Activated T-cell treated with anti-CD3 and anti-CD28 coated beads, Interleukin-2, amount 50 U/mL, for 1 hour (primary cell): ENCODE measurements around the gene OOSP4B.
"Not testable (repeated sequence)": the region's sequence is repeated elsewhere in the genome, so short reads cannot be mapped to it uniquely, and the experiment has no call there.

ENCODE experiments used
- DNase-seq: peaks from one replicate; pipeline ENCODE4 v3.0.0-alpha.2; 2020

The OOSP4B gene

GRCh38 chr11:60064111-60064510 is 47.1 kb downstream of the OOSP4B start:
- no peak for DNase-seq

DNA sequence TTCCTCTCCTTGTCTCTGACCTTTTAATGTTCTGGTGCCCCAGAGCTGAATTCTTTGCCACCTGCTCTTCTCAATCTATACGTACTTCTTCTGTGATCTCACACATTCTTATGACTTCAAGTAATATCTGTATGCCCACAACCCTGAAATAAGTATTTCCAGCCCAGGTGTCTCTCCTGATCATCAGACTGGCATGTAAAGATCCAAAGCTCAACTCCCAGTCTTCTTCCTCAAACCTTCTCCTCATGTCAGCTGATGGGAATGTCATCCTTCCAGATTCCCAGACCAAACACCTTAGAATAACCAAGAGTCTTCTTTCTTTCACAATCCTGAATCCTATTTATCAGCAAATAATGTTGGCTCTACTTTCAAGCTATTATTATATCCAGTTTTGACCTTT is 48.8 kb downstream of the OOSP4B start:
- no peak for DNase-seq

- DNase-seq, result no peak
Measured at GRCh38 chr11:60069450-60069849, 52.5 kb downstream of the OOSP4B start.

- DNase-seq, result not testable (repeated sequence)
Measured at GRCh38 chr11:60071644-60072043, 54.7 kb downstream of the OOSP4B start.

DNA sequence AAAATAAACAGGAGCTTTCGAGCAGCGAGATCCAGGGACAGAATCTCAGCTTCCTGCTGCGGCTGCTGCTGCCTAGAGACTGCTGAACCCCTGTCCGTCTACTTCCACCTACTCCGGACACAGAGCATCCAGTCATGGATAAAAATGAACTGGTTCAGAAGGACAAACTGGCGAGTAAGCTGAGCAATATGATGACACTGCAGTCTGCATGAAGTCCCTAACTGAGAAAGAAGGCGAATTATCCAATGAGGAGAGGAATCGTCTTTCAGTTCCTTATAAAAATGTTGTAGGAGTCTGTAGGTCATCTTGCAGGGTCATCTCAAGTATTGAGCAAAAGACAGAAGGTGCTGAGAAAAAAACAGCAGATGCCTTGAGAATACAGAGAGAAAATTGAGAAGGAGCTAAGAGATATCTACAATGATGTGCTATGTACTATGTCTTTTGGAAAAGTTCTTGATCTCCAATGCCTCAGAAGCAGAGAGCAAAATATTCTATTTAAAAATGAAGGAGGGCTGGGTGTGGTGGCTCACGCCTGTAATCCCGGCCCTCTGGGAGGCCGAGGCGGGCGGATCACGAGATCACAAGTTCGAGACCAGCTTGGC is 60.3 kb downstream of the OOSP4B start:
- no peak for DNase-seq

DNA sequence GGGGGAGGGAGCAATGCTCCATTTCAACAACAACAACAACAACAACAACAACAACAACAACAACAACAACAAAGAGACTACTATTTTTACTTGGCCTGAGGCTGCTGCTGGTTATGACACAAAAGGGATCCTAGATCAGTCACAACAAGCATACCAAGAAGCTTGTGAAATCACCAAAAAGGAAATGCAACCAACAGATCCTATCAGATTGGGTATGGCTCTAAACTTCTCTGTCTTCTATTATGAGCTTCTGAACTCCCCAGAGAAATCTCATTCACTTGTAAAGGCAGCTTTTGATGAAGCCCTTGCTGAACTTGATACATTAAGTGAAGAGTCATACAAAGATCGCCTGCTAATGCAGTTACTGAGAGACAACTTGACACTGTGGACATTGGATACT is 61.0 kb downstream of the OOSP4B start:
- no peak for DNase-seq

DNA sequence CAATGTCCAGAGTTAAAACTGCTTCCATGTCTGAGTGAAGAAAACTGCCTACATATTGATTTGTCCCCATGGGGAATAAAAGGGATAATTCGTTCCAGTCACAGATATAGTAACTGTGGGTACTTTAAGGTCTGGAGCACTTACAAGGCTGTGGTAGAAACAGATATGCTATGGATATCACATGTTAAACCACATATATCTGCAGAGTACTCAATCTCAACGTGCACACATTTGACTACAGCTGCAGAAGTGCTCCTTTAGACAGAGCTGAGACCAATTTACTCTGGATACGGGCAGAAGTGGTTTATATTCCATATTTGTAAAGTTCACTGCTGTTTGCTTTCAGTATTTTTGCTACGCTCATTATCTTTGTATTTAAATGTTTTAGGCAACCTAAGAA is 61.8 kb downstream of the OOSP4B start:
- no peak for DNase-seq

DNA sequence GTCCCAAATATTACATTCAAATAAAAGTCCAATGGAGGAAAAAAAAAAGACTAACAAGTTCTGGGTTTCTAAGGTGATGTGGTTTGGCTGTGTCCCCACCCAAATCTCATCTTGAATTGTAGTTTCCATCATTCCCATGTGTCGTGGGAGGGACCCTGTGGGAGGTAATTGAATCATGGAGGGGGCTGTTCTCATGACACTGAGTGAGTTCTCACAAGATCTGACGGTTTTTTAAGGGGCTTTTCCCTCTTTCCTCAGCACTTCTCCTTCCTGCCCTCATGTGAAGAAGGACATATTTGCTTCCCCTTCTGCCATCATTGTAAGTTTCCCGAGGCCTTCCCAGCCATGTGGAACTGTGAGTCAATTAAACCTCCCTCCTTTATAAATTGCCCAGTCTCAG is 63.6 kb downstream of the OOSP4B start:
- DNase-seq, result no peak
